ENCODE measurements around the gene ARHGDIA.

DNA sequence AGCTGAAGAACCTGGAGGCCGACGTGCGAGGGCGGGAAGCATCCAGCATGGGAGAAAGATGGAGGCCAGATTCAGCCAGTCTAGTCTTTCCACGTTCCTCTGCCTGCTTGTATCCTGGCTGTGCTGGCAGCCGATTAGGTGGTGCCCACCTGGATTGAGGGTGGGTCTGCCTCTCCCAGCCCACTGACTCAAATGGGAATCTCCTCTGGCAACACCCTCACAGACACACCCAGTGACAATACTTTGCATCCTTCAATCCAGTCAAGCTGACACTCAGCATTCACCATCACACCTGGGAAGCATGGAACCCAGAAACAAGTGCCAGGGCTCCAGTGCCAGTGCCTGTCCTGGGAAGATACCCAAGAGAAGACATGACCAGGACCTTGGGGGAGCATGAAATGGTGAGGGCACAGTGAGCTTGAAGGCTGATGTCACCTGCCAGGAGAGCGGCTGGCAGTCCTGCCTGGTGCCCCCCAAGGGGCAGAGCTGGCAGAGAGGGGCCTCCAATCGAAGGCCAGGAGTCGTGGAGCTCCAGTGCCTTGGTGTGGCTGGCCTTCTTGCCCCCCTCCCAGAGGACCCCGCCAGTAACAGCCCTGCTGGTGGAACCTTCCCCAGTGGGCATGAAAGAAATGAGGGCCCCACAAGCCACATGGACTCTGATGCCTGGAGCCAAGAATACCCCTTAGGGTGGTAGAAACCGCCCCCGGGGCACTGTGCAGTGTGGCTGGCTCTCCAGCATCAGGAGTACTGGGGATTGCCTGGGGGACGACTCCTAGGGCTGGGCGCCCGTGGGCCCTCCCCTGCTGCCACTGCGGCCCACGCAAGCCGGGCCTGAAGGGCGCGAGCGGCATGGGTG is 30.3 kb upstream of the ARHGDIA start:
- TF ChIP-seq, protein P1, sequence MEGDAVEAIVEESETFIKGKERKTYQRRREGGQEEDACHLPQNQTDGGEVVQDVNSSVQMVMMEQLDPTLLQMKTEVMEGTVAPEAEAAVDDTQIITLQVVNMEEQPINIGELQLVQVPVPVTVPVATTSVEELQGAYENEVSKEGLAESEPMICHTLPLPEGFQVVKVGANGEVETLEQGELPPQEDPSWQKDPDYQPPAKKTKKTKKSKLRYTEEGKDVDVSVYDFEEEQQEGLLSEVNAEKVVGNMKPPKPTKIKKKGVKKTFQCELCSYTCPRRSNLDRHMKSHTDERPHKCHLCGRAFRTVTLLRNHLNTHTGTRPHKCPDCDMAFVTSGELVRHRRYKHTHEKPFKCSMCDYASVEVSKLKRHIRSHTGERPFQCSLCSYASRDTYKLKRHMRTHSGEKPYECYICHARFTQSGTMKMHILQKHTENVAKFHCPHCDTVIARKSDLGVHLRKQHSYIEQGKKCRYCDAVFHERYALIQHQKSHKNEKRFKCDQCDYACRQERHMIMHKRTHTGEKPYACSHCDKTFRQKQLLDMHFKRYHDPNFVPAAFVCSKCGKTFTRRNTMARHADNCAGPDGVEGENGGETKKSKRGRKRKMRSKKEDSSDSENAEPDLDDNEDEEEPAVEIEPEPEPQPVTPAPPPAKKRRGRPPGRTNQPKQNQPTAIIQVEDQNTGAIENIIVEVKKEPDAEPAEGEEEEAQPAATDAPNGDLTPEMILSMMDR (IDR thresholded peaks at IDR 0.05) = no peak
- no peak for TF ChIP-seq POLR2A (IDR thresholded peaks at IDR 0.05)

All from thyroid gland (tissue), 4 donors.